MM.1S (cell line): ENCODE measurements around the gene KCNIP4.

Source experiments
- CTCF ChIP-seq: fragments of 300-600 bp; sonication (generic); IDR thresholded peaks from 2 replicates; pipeline ENCODE4 v1.5.1; 2016; ENCODE audit warnings: antibody characterized with exemption, low read length, mixed read lengths
- EZH2 ChIP-seq: fragments of 300-600 bp; sonication (generic); optimal IDR thresholded peaks from 2 replicates; pipeline ENCODE3; 2017; ENCODE audit warnings: low read depth, mild to moderate bottlenecking, antibody characterized with exemption, low read length, mixed read lengths
- EZH2phosphoT487 ChIP-seq: fragments of 300-600 bp; sonication (generic); IDR thresholded peaks from 2 replicates; pipeline ENCODE4 v1.6.1; 2018; ENCODE audit warnings: antibody characterized with exemption, low read length

- no peak for TF ChIP-seq CTCF
- no peak for TF ChIP-seq EZH2phosphoT487
- no peak for TF ChIP-seq EZH2
These were observed 299.0 kb downstream of the KCNIP4 start for GRCh38 chr4:21649391-21650090.
